Natural killer cell (primary cell): ENCODE data around the gene FYN. TPM values are rescaled to one million over a fixed set of nuclear protein-coding genes. Genes with fewer than 3 reads are reported as not detected.

Experiments
- ATAC-seq, 3 donors: fragments of 150-1000 bp in 2 of 3; fragments of 200-7000 bp in 1 of 3; cut with Tn5 transposase; 1 replicate in 1 of 3; 2 replicates in 2 of 3; pipeline ENCODE4 v1.10.0; 2021; ENCODE audit warnings: mild to moderate bottlenecking in 2 of 3, moderate library complexity in 2 of 3
- DNase-seq, 2 donors: peaks; one replicate each; pipeline versions ENCODE4 v3.0.0 to v3.0.0-alpha.2; 2013 to 2021; ENCODE audit warnings: mixed read lengths in 1 of 2
- H3K27ac ChIP-seq: one replicate; pipeline ENCODE4 v1.5.1; 2013; ENCODE audit warnings: mild to moderate bottlenecking, low read length
- H3K27me3 ChIP-seq: one replicate; pipeline ENCODE4 v1.6.1; 2013; ENCODE audit warnings: low read length; ENCODE audit not compliant: control insufficient read depth, insufficient read depth
- H3K36me3 ChIP-seq: one replicate; pipeline ENCODE4 v1.6.1; 2013; ENCODE audit warnings: low read length; ENCODE audit not compliant: control insufficient read depth, insufficient read depth
- H3K4me1 ChIP-seq: one replicate; pipeline ENCODE4 v1.6.1; 2013; ENCODE audit warnings: low read length; ENCODE audit not compliant: control insufficient read depth, insufficient read depth
- H3K4me3 ChIP-seq: one replicate; pipeline ENCODE4 v1.5.1; 2013; ENCODE audit warnings: low read length
- H3K9me3 ChIP-seq: one replicate; pipeline ENCODE4 v1.6.1; 2013; ENCODE audit warnings: low read length; ENCODE audit not compliant: control insufficient read depth, insufficient read depth
- H3K27ac Mint-ChIP-seq, 2 donors: one replicate each; pipeline ENCODE4 v1.8.0; 2022; ENCODE audit warnings: mild to moderate bottlenecking in 2 of 2, mixed read lengths in 2 of 2, moderate library complexity in 1 of 2
- H3K27me3 Mint-ChIP-seq, 2 donors: one replicate each; pipeline ENCODE4 v1.8.0; 2022; ENCODE audit warnings: low read depth in 2 of 2, mixed read lengths in 2 of 2
- H3K36me3 Mint-ChIP-seq: one replicate; pipeline ENCODE4 v1.8.0; 2022; ENCODE audit warnings: mixed read lengths
- H3K4me1 Mint-ChIP-seq, 2 donors: one replicate each; pipeline ENCODE4 v1.8.0; 2022; ENCODE audit warnings: mixed read lengths in 2 of 2
- H3K4me3 Mint-ChIP-seq: one replicate; pipeline ENCODE4 v1.8.0; 2022; ENCODE audit warnings: mild to moderate bottlenecking, moderate library complexity, mixed read lengths
- H3K9me3 Mint-ChIP-seq, 2 donors: one replicate each; pipeline ENCODE4 v1.8.0; 2022; ENCODE audit warnings: mixed read lengths in 2 of 2
- CTCF ChIP-seq: fragments of 200-600 bp; IDR thresholded peaks from one replicate; pipeline ENCODE4 v1.8.0; 2022; ENCODE audit warnings: antibody characterized with exemption
- WGBS: methylation state at CpG from one replicate; pipeline ENCODE4 v1.1.7; 2013; ENCODE audit warnings: missing lambda C conversion rate; ENCODE audit not compliant: insufficient coverage; 5-methylcytosine and 5-hydroxymethylcytosine counted together
- intact Hi-C: fragments of 100-400 bp; cut with micrococcal nuclease; formaldehyde crosslinking; loops from one replicate; pipeline ENCODE4 v1.14.2; 2022
- total RNA-seq, 4 donors: library from RNA; stranded (reverse); fragments of 120-200 nt in 1 of 4; gene quantifications; one replicate each; pipeline versions ENCODE4 v1.2.3 to v1.2.4, GENCODE V29; 2013 to 2022

FYN gene
- total RNA-seq, 3 donors from 2014 or later (not counting 1 experiment from before 2014, with no cell fraction given): 616 to 757 (median 713) TPM

GRCh38 chr6:111875741-111876140, 2.5 kb upstream of the FYN start:
- no peaks in the 10 kb centered on the region for H3K9me3 Mint-ChIP-seq
- no peak overlapping the region for H3K27ac ChIP-seq
- DNase-seq (no peak), ATAC-seq (no peak)
- H3K4me1 ChIP-seq: peaks cover 3% of the 10 kb centered on the region
- H3K27me3 Mint-ChIP-seq: no peaks in the 10 kb centered on the region
- H3K4me3 ChIP-seq: no peak overlapping the region
- no peak overlapping the region for H3K27ac Mint-ChIP-seq
- no peaks in the 10 kb centered on the region for H3K27me3 ChIP-seq
- 100% methylated on average over 2 of the region's 4 CpGs for WGBS
- H3K36me3 ChIP-seq: no peaks in the 10 kb centered on the region
- H3K9me3 ChIP-seq: no peaks in the 10 kb centered on the region
- intact Hi-C loops: no loop called here
- TF ChIP-seq CTCF: no peak
- H3K4me1 Mint-ChIP-seq: peaks cover 26 to 29% of the 10 kb centered on the region in 2 donors
- H3K4me3 Mint-ChIP-seq: peak overlapping the region; percentile 23
- no peaks in the 10 kb centered on the region for H3K36me3 Mint-ChIP-seq

- H3K4me3 Mint-ChIP-seq: peak overlapping the region; percentile 95
- no peaks in the 10 kb centered on the region for H3K36me3 Mint-ChIP-seq
- ATAC-seq (no peak), DNase-seq (peak in 1 of 2 donors; percentile 82)
- H3K27ac Mint-ChIP-seq: peak overlapping the region; percentile 83 to 90
- 0% methylated on average over 8 of the region's 8 CpGs for WGBS
- no peaks in the 10 kb centered on the region for H3K9me3 Mint-ChIP-seq
- Histone ChIP-seq H3K27me3 (no peaks in the 10 kb centered on the region), H3K4me1 (peaks cover 16% of the 10 kb centered on the region), H3K4me3 (peak overlapping the region; percentile 59), H3K9me3 (no peaks in the 10 kb centered on the region), H3K36me3 (no peaks in the 10 kb centered on the region), H3K27ac (peak overlapping the region; percentile 63)
- H3K27me3 Mint-ChIP-seq: no peaks in the 10 kb centered on the region
- intact Hi-C loops: loop anchor here (5.0 kb wide), 3 partner anchors 107 to 213 kb away; partner anchors contain the start of genes FAM229B and TUBE1
- H3K4me1 Mint-ChIP-seq: peaks cover 43 to 47% of the 10 kb centered on the region in 2 donors
- no peak for TF ChIP-seq CTCF
These were observed 768 bp upstream of the FYN start for GRCh38 chr6:111874025-111874415.

- H3K36me3 Mint-ChIP-seq: no peaks in the 10 kb centered on the region
- no peaks in the 10 kb centered on the region for H3K27me3 Mint-ChIP-seq
- DNase-seq (peak; percentile 70 to 78), ATAC-seq (peak; percentile 27 to 40 (median 38))
- Histone ChIP-seq H3K9me3 (no peaks in the 10 kb centered on the region), H3K4me1 (peaks cover 23% of the 10 kb centered on the region), H3K36me3 (no peaks in the 10 kb centered on the region), H3K27ac (peak overlapping the region; percentile 86), H3K4me3 (peak overlapping the region; percentile 70), H3K27me3 (no peaks in the 10 kb centered on the region)
- peak overlapping the region; percentile 83 to 97 for H3K27ac Mint-ChIP-seq
- intact Hi-C loops: loop anchor here (2.0 to 5.0 kb wide), 7 partner anchors 60 to 614 kb away; partner anchors contain the start of genes FAM229B and TUBE1
- H3K9me3 Mint-ChIP-seq: no peaks in the 10 kb centered on the region
- H3K4me3 Mint-ChIP-seq: peak overlapping the region; percentile 98
- TF ChIP-seq CTCF: no peak
- H3K4me1 Mint-ChIP-seq: peaks cover 57 to 61% of the 10 kb centered on the region in 2 donors
- WGBS: under 1% methylated on average over 81 of the region's 83 CpGs
These were observed 663 bp downstream of the FYN start for GRCh38 chr6:111872401-111873177.
